ENCODE measurements around the gene SBF1. TPM values are rescaled to one million over a fixed set of nuclear protein-coding genes. Genes with fewer than 3 reads are reported as not detected.

SBF1 gene
- total and polyA plus RNA-seq, 7 donors, result 13.8 to 67.3 (median 23.2) TPM

- 95 to 96% methylated on average over 12 of the region's 12 CpGs for WGBS, 2 donors
- no peak for DNase-seq
- Histone ChIP-seq H3K27ac (no peak overlapping the region), H3K27me3 (no peaks in the 10 kb centered on the region), H3K9me3 (no peaks in the 10 kb centered on the region), H3K4me3 (no peak overlapping the region), H3K36me3 (peaks cover 21 to 88% (median 45%) of the 10 kb centered on the region in 4 donors), H3K4me1 (no peaks in the 10 kb centered on the region)
- TF ChIP-seq POLR2AphosphoS5 (IDR thresholded peaks at IDR 0.05), result no peak
- TF ChIP-seq CTCF (IDR thresholded peaks at IDR 0.05), result no peak
- TF ChIP-seq EP300 (IDR thresholded peaks at IDR 0.05), result no peak
- no peak for TF ChIP-seq POLR2A (IDR thresholded peaks at IDR 0.05)
- intact Hi-C loops (cut with DNase I), result no loop called here
Measured at GRCh38 chr22:50425179-50425916, 49.5 kb downstream of the SBF1 start.

GRCh38 chr22:50423956-50424355, 50.9 kb downstream of the SBF1 start:
- H3K9me3 ChIP-seq, result no peaks in the 10 kb centered on the region
- no peak overlapping the region for H3K4me3 ChIP-seq
- H3K27ac ChIP-seq, result no peak overlapping the region
- TF ChIP-seq POLR2AphosphoS5 (IDR thresholded peaks at IDR 0.05), result no peak
- TF ChIP-seq CTCF (IDR thresholded peaks at IDR 0.05), result no peak
- no peak for TF ChIP-seq EP300 (IDR thresholded peaks at IDR 0.05)
- TF ChIP-seq POLR2A (IDR thresholded peaks at IDR 0.05), result no peak
- peaks cover 26 to 88% (median 51%) of the 10 kb centered on the region in 4 donors for H3K36me3 ChIP-seq
- H3K27me3 ChIP-seq, result no peaks in the 10 kb centered on the region
- intact Hi-C loops (cut with DNase I), result no loop called here
- DNase-seq, result no peak
- 97% methylated on average over 14 of the region's 14 CpGs for WGBS, 2 donors
- no peaks in the 10 kb centered on the region for H3K4me1 ChIP-seq

GRCh38 chr22:50422961-50423815, 51.6 kb downstream of the SBF1 start:
- no peak overlapping the region for H3K27ac ChIP-seq
- no peak for DNase-seq
- peaks cover 30 to 88% (median 55%) of the 10 kb centered on the region in 4 donors for H3K36me3 ChIP-seq
- intact Hi-C loops (cut with DNase I), result no loop called here
- no peak overlapping the region for H3K4me3 ChIP-seq
- H3K27me3 ChIP-seq, result no peaks in the 10 kb centered on the region
- TF ChIP-seq POLR2A (IDR thresholded peaks at IDR 0.05) (no peak), POLR2AphosphoS5 (IDR thresholded peaks at IDR 0.05) (no peak), CTCF (IDR thresholded peaks at IDR 0.05) (no peak), EP300 (IDR thresholded peaks at IDR 0.05) (no peak)
- H3K9me3 ChIP-seq, result no peaks in the 10 kb centered on the region
- H3K4me1 ChIP-seq, result no peaks in the 10 kb centered on the region
- WGBS, 2 donors, result 96% methylated on average over 21 of the region's 21 CpGs

- no peak for DNase-seq
- 97% methylated on average over 14 of the region's 14 CpGs for WGBS, 2 donors
- H3K27ac ChIP-seq, result no peak overlapping the region
- TF ChIP-seq EP300 (IDR thresholded peaks at IDR 0.05) (no peak), POLR2A (IDR thresholded peaks at IDR 0.05) (no peak), POLR2AphosphoS5 (IDR thresholded peaks at IDR 0.05) (no peak), CTCF (IDR thresholded peaks at IDR 0.05) (no peak)
- H3K36me3 ChIP-seq, result peaks cover 38 to 90% (median 62%) of the 10 kb centered on the region in 4 donors
- H3K4me3 ChIP-seq, result no peak overlapping the region
- H3K9me3 ChIP-seq, result no peaks in the 10 kb centered on the region
- intact Hi-C loops (cut with DNase I), result no loop called here
- no peaks in the 10 kb centered on the region for H3K4me1 ChIP-seq
- no peaks in the 10 kb centered on the region for H3K27me3 ChIP-seq
Measured at GRCh38 chr22:50422046-50422445, 52.8 kb downstream of the SBF1 start.

All from sigmoid colon (tissue), 7 donors.